ENCODE data around the gene VMP1. TPM values are rescaled to one million over a fixed set of nuclear protein-coding genes. Genes with fewer than 3 reads are reported as not detected.
"Not testable (repeated sequence)": the region's sequence is repeated elsewhere in the genome, so short reads cannot be mapped to it uniquely, and the experiment has no call there.

Gene VMP1
- total and polyA plus RNA-seq, 2 of the 13 experiments (the other 11 are each of a cell fraction or from before 2014, with no cell fraction given) = 186 to 271 TPM

DNA sequence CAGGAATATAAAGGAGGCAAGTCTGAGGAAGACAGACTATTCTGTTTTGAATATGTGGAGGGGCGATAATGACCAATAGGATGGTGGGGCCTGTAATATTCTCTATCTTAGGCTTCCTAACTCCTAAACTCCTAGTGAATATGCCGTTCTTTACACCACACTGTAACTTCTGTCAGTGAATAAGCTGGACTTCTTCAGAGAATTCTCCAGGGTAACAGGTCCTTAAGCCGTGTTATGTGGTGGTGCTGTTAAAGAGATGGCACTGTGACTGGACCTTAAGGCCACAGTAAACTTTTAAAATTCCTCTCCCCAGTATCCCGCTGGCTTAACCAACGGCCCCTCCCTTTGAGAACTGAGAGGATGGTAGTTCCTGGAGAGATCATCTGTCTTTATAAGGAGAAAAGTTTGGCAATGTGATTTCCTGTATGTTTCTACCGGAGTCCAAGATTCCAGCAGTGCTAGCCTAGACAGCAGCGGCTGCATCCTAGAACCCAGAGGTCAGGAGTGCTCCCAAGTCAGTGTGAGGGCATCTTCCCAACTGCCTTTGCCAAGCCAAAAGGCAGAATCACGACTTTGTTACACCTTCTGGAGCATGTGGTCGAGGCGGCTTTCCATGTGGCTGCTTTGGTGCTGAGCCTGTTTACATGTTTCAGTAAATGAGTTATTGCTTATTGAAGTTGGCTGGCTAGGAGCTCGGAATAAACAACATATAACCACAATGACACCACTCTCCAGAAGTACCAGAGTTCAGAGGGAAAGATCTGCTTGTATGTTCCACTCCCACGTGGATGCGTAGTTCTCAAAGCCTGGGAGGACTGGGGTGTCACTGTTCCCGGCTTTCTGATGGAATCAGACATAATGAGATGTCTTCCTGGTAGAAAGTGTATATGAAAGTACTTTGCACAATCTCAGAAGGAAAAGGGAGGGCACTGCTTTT lies 144.3 kb downstream of the VMP1 start (continued):
- TF ChIP-seq, protein P1, sequence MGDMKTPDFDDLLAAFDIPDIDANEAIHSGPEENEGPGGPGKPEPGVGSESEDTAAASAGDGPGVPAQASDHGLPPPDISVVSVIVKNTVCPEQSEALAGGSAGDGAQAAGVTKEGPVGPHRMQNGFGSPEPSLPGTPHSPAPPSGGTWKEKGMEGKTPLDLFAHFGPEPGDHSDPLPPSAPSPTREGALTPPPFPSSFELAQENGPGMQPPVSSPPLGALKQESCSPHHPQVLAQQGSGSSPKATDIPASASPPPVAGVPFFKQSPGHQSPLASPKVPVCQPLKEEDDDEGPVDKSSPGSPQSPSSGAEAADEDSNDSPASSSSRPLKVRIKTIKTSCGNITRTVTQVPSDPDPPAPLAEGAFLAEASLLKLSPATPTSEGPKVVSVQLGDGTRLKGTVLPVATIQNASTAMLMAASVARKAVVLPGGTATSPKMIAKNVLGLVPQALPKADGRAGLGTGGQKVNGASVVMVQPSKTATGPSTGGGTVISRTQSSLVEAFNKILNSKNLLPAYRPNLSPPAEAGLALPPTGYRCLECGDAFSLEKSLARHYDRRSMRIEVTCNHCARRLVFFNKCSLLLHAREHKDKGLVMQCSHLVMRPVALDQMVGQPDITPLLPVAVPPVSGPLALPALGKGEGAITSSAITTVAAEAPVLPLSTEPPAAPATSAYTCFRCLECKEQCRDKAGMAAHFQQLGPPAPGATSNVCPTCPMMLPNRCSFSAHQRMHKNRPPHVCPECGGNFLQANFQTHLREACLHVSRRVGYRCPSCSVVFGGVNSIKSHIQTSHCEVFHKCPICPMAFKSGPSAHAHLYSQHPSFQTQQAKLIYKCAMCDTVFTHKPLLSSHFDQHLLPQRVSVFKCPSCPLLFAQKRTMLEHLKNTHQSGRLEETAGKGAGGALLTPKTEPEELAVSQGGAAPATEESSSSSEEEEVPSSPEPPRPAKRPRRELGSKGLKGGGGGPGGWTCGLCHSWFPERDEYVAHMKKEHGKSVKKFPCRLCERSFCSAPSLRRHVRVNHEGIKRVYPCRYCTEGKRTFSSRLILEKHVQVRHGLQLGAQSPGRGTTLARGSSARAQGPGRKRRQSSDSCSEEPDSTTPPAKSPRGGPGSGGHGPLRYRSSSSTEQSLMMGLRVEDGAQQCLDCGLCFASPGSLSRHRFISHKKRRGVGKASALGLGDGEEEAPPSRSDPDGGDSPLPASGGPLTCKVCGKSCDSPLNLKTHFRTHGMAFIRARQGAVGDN (CRISPR knock-in tag; IDR thresholded peaks at IDR 0.05) = peak; percentile 41
- TF ChIP-seq, protein P2, sequence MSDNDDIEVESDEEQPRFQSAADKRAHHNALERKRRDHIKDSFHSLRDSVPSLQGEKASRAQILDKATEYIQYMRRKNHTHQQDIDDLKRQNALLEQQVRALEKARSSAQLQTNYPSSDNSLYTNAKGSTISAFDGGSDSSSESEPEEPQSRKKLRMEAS (IDR thresholded peaks at IDR 0.05) = peak; percentile 45; the same call in 1 of the 2 replicates
- TF ChIP-seq ELF3 (CRISPR knock-in tag; IDR thresholded peaks at IDR 0.05) = 0 out of 2 replicates have a peak, but pooled peaks have one; percentile 0

DNA sequence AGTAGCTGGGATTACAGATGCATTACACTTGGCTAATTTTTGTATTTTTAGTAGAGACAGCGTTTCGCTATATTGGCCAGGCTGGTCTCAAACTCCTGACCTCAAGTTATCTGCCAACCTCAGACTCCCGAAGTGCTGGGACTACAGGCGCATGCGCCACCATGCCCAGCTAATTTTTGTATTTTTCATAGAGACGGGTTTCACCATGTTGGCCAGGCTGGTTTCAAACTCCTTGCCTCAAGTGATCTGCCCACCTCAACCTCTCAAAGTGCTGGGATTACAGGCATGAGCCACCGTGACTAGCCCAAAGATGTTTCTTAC lies 145.4 kb downstream of the VMP1 start:
- ChIA-PET CTCF (ENCODE audit: low intra/inter-chr PET ratio, low total read pairs) (interaction anchor here (1.3 to 2.2 kb wide), 3 partner anchors 10 to 106 kb away, joined by 3 to 15 read pairs (median 7); no protein-coding TSS in a partner anchor), POLR2A (interaction anchor here (0.9 to 2.0 kb wide), 9 partner anchors 22 to 233 kb away, joined by 3 to 18 read pairs (median 6); partner anchors contain the start of genes CLTC, PTRH2, RNFT1 and VMP1)
- FAIRE-seq; H2AFZ ChIP-seq (ENCODE audit: low read length); H3K9me3 ChIP-seq (ENCODE audit: low read length); H4K20me1 ChIP-seq (ENCODE audit: insufficient read depth, low read length); ATAC-seq; DNase-seq (ENCODE audit: low spot score); in situ Hi-C loops (cut with HindIII; ENCODE audit: extremely low pct_ligation_motif_present, low pct_unique_long_range_greater_than_20kb); H3K27me3 ChIP-seq (ENCODE audit: control insufficient read depth in 1 of 2, insufficient read depth in 2 of 2, low read length in 2 of 2); BruUV-seq (replicated peaks); H3K36me3 ChIP-seq (replicated peaks in 1 of 2; ENCODE audit: control insufficient read depth in 1 of 2, insufficient read depth in 2 of 2, low read length in 2 of 2); H3K79me2 ChIP-seq (ENCODE audit: insufficient read depth, low read length): not testable (repeated sequence)
- intact Hi-C loops (cut with micrococcal nuclease; ENCODE audit: unreplicated experiment) = loop anchor here (1.0 kb wide), 1 partner anchor 100 kb away; no protein-coding TSS in a partner anchor
- H3K4me1 ChIP-seq (ENCODE audit: insufficient read depth, low read length) = peaks cover 95% of the 10 kb centered on the region
- peak overlapping the region in 1 of 3 experiments; percentile 20; a peak in 1 of 6 replicates for H3K4me3 ChIP-seq (replicated peaks in 1 of 3; ENCODE audit: insufficient read depth in 1 of 3, low read depth in 2 of 3, low read length in 3 of 3)
- H3K27ac ChIP-seq (ENCODE audit: extremely low read length, insufficient read depth, low read length) = peak overlapping the region; percentile 94
- peak overlapping the region; percentile 79 for H3K9ac ChIP-seq (ENCODE audit: insufficient read depth, low read depth, low read length)
- 97% methylated on average over 7 of the region's 7 CpGs for WGBS (ENCODE audit: low lambda C conversion rate)
- peak overlapping the region; percentile 70 for H3K4me2 ChIP-seq (ENCODE audit: low read depth, low read length)
- 0 out of 2 replicates have a peak, but pooled peaks have one; percentile 5 for TF ChIP-seq ZNF766 (CRISPR knock-in tag; IDR thresholded peaks at IDR 0.05; ENCODE audit: borderline replicate concordance)
- TF ChIP-seq ZNF501 (CRISPR knock-in tag; IDR thresholded peaks at IDR 0.05) = peak; percentile 30; the same call in 1 of the 2 replicates
- TF ChIP-seq ZNF333 (CRISPR knock-in tag; IDR thresholded peaks at IDR 0.05; ENCODE audit: borderline replicate concordance) = 0 out of 2 replicates have a peak, but pooled peaks have one; percentile 38
- TF ChIP-seq, protein P1 (CRISPR knock-in tag; IDR thresholded peaks at IDR 0.05) = peak; percentile 28; the same call in 1 of the 2 replicates
- TF ChIP-seq ZBTB38 (CRISPR knock-in tag; IDR thresholded peaks at IDR 0.05) = 0 out of 2 replicates have a peak, but pooled peaks have one; percentile 54
- TF ChIP-seq ZNF274 (CRISPR knock-in tag; IDR thresholded peaks at IDR 0.05) = 0 out of 2 replicates have a peak, but pooled peaks have one; percentile 34
